CD8-positive, alpha-beta memory T cell (primary cell): ENCODE measurements around the gene TRIM47. TPM values are rescaled to one million over a fixed set of nuclear protein-coding genes. Genes with fewer than 3 reads are reported as not detected.
"Not testable (repeated sequence)": the region's sequence is repeated elsewhere in the genome, so short reads cannot be mapped to it uniquely, and the experiment has no call there.

Experiments
- CTCF ChIA-PET: fragments of 350-600 bp; sonication (Branson Sonifier 250); formaldehyde crosslinking; loops from one replicate; lab custom pipeline; 2021; ENCODE audit warnings: antibody characterized with exemption; lab: Charles Lee
- POLR2A ChIA-PET: fragments of 350-600 bp; sonication (Branson Sonifier 250); formaldehyde crosslinking; loops from one replicate; lab custom pipeline; 2021; ENCODE audit warnings: antibody characterized with exemption; lab: Charles Lee
- DNase-seq, 5 donors: peaks; one replicate each; pipeline versions ENCODE4 v3.0.0 to v3.0.0-alpha.2; 2020 to 2022; ENCODE audit warnings: mixed read lengths in 1 of 5
- H3K27ac ChIP-seq: one replicate; pipeline ENCODE4 v1.7.0; 2013; ENCODE audit warnings: low read depth, mild to moderate bottlenecking, low read length, moderate library complexity
- H3K27me3 ChIP-seq: 2 replicates; pipeline ENCODE4 v1.7.0; 2013; ENCODE audit warnings: low read length, mild to moderate bottlenecking; ENCODE audit not compliant: insufficient read depth, poor library complexity, severe bottlenecking
- H3K36me3 ChIP-seq: 2 replicates; pipeline ENCODE4 v1.7.0; 2013; ENCODE audit warnings: mild to moderate bottlenecking, low read length, moderate library complexity; ENCODE audit not compliant: insufficient read depth
- H3K4me1 ChIP-seq: 2 replicates; pipeline ENCODE4 v1.7.0; 2013; ENCODE audit warnings: mild to moderate bottlenecking, low read length, moderate library complexity; ENCODE audit not compliant: insufficient read depth
- H3K4me3 ChIP-seq: 2 replicates; pipeline ENCODE4 v1.7.0; 2013; ENCODE audit warnings: mild to moderate bottlenecking, low read length
- H3K9me3 ChIP-seq: 2 replicates; pipeline ENCODE4 v1.7.0; 2013; ENCODE audit warnings: mild to moderate bottlenecking, low read length
- H3K27ac Mint-ChIP-seq, 8 donors: one replicate each; pipeline ENCODE4 v1.8.0; 2020 to 2021; ENCODE audit warnings: mixed read lengths in 8 of 8, mild to moderate bottlenecking in 6 of 8, inconsistent platforms in 3 of 8, moderate library complexity in 3 of 8
- H3K27me3 Mint-ChIP-seq, 2 donors: one replicate each; pipeline ENCODE4 v1.8.0; 2020 to 2021; ENCODE audit warnings: mixed read lengths in 2 of 2, mild to moderate bottlenecking in 1 of 2, moderate library complexity in 1 of 2
- H3K36me3 Mint-ChIP-seq, 3 donors: one replicate each; pipeline ENCODE4 v1.8.0; 2020 to 2021; ENCODE audit warnings: mixed read lengths in 3 of 3, inconsistent platforms in 1 of 3, mild to moderate bottlenecking in 1 of 3
- H3K4me1 Mint-ChIP-seq, 3 donors: one replicate each; pipeline ENCODE4 v1.8.0; 2020 to 2021; ENCODE audit warnings: mixed read lengths in 3 of 3, inconsistent platforms in 1 of 3, mild to moderate bottlenecking in 1 of 3
- H3K4me3 Mint-ChIP-seq, 7 donors: one replicate each; pipeline ENCODE4 v1.8.0; 2020 to 2021; ENCODE audit warnings: mixed read lengths in 7 of 7, mild to moderate bottlenecking in 6 of 7, moderate library complexity in 4 of 7, inconsistent platforms in 2 of 7
- H3K9me3 Mint-ChIP-seq, 5 donors: one replicate each; pipeline ENCODE4 v1.8.0; 2020 to 2022; ENCODE audit warnings: mixed read lengths in 5 of 5, mild to moderate bottlenecking in 3 of 5, moderate library complexity in 2 of 5, inconsistent platforms in 1 of 5
- polyA plus RNA-seq: library from polyadenylated mRNA; unstranded; fragments of 300-500 nt; fragmentation: Illumina TruSeq; gene quantifications from one replicate; pipeline ENCODE4 v1.2.3, GENCODE V29; 2021
- total RNA-seq, 2 experiments: library from RNA; stranded (reverse); gene quantifications; one replicate each; pipeline ENCODE4 v1.2.3, GENCODE V29; 2021

Gene TRIM47
- total and polyA plus RNA-seq, 3 experiments from 2014 or later = 12.6 to 17.6 (median 14.1) TPM

- Histone ChIP-seq H3K36me3 (peaks cover 4% of the 10 kb centered on the region), H3K9me3 (no peaks in the 10 kb centered on the region), H3K4me1 (peaks cover 22% of the 10 kb centered on the region), H3K4me3 (peak overlapping the region; percentile 91), H3K27ac (peak overlapping the region; percentile 89), H3K27me3 (no peaks in the 10 kb centered on the region)
- Mint-ChIP-seq H3K27me3 (no peaks in the 10 kb centered on the region), H3K27ac (peak overlapping the region in 7 of 8 donors; percentile 83 to 93 (median 88)), H3K36me3 (peaks cover 3 to 18% (median 3%) of the 10 kb centered on the region in 3 donors), H3K9me3 (no peaks in the 10 kb centered on the region), H3K4me1 (peaks cover 21 to 39% (median 21%) of the 10 kb centered on the region in 3 donors), H3K4me3 (peak overlapping the region in 1 of 7 donors; percentile 92)
- POLR2A ChIA-PET = interaction anchor here (0.7 to 3.8 kb wide), 14 partner anchors 9 to 689 kb away, joined by 3 to 82 read pairs (median 12); partner anchors contain the start of genes TMEM94, TRIM47, TRIM65 and UNC13D
- no peak for DNase-seq
- CTCF ChIA-PET = interaction anchor here (0.7 to 4.7 kb wide), 21 partner anchors 8 to 149 kb away, joined by 3 to 46 read pairs (median 7); partner anchors contain the start of genes GALK1, MRPL38, TRIM47 and TRIM65
Measured at GRCh38 chr17:75856062-75856756, 22.2 kb downstream of the TRIM47 start.

DNA sequence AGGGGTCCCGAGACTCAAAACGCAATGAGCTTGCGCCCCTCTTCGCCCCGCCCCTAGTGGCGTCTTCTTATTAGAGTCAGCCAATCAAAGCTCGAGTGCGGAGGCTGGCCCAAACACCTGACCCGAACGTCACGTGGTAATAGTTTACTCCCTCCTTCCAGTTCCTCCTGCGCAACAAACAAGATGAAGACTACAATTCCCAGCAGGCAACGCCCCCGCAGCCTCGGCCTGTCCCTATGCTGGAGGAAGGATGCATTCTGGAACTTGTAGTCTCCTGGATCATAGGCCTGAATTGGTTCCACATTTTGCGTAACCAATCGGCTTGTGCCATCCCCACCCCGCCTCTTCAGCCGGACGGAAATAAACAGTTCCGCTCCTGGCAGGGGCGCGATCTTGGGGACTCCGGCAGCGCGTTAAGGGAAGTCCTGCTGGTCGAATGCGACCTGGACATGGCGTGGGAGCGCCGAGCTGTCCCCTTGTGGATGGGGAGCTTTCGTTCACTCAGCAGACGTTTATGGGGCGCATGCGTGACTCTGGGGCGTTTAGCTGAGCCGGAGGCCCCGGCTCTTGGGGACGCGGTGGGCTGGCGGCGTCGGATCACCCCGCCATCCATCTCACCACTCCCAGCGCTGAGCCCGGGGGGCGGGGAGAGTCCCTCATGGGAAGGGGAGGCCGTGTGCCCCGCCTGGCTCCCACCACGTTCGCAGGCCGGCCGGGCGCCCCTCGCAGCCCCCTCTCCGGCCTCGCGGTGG, 22.9 kb downstream of the TRIM47 start, which contains the start of gene WBP2:
Gene WBP2, minus strand, starts transcription at position 26 of the 752 bp plus-strand sequence. CDS start 38 bp downstream, outside the sequence.
- Mint-ChIP-seq H3K4me1 (peaks cover 21 to 37% (median 21%) of the 10 kb centered on the region in 3 donors), H3K4me3 (peak within 1 kb of the TSS in 1 of 7 donors; percentile 92), H3K27me3 (no peaks in the 10 kb centered on the region), H3K9me3 (no peaks in the 10 kb centered on the region), H3K27ac (peak within 1 kb of the TSS in 7 of 8 donors; percentile 83 to 93 (median 88)), H3K36me3 (peaks cover 3 to 25% (median 3%) of the 10 kb centered on the region in 3 donors)
- Histone ChIP-seq H3K4me1 (peaks cover 22% of the 10 kb centered on the region), H3K4me3 (peak within 1 kb of the TSS; percentile 91), H3K27ac (peak within 1 kb of the TSS; percentile 89), H3K36me3 (peaks cover 12% of the 10 kb centered on the region), H3K9me3 (no peaks in the 10 kb centered on the region), H3K27me3 (no peaks in the 10 kb centered on the region)
- CTCF ChIA-PET = interaction anchor here (0.8 to 4.7 kb wide), 22 partner anchors 7 to 150 kb away, joined by 3 to 46 read pairs (median 7); partner anchors contain the start of genes GALK1, MRPL38, TRIM47 and TRIM65
- peak; percentile 94 to 99 (median 98) for DNase-seq
- POLR2A ChIA-PET = interaction anchor here (0.6 to 3.8 kb wide), 20 partner anchors 8 to 678 kb away, joined by 3 to 82 read pairs (median 8); partner anchors contain the start of genes GALK1, TMEM94, TRIM47 and TRIM65

GRCh38 chr17:75854881-75855309, 23.5 kb downstream of the TRIM47 start:
- H3K27ac Mint-ChIP-seq = no peak overlapping the region
- Histone ChIP-seq H3K36me3 (peaks cover 15% of the 10 kb centered on the region), H3K4me3 (peak overlapping the region; percentile 64), H3K27me3 (no peaks in the 10 kb centered on the region), H3K9me3 (no peaks in the 10 kb centered on the region), H3K27ac (peak overlapping the region; percentile 89), H3K4me1 (peaks cover 22% of the 10 kb centered on the region)
- no peak for DNase-seq
- CTCF ChIA-PET = interaction anchor here (0.9 to 4.7 kb wide), 21 partner anchors 7 to 151 kb away, joined by 3 to 46 read pairs (median 7); partner anchors contain the start of genes GALK1, MRPL38, TRIM47 and TRIM65
- POLR2A ChIA-PET = interaction anchor here (0.6 to 3.8 kb wide), 19 partner anchors 8 to 678 kb away, joined by 3 to 82 read pairs (median 11); partner anchors contain the start of genes GALK1, TMEM94, TRIM47 and TRIM65
- H3K9me3 Mint-ChIP-seq = no peaks in the 10 kb centered on the region
- H3K27me3 Mint-ChIP-seq = no peaks in the 10 kb centered on the region
- H3K4me3 Mint-ChIP-seq = no peak overlapping the region
- peaks cover 3 to 29% (median 3%) of the 10 kb centered on the region in 3 donors for H3K36me3 Mint-ChIP-seq
- peaks cover 21 to 37% (median 21%) of the 10 kb centered on the region in 3 donors for H3K4me1 Mint-ChIP-seq

DNA sequence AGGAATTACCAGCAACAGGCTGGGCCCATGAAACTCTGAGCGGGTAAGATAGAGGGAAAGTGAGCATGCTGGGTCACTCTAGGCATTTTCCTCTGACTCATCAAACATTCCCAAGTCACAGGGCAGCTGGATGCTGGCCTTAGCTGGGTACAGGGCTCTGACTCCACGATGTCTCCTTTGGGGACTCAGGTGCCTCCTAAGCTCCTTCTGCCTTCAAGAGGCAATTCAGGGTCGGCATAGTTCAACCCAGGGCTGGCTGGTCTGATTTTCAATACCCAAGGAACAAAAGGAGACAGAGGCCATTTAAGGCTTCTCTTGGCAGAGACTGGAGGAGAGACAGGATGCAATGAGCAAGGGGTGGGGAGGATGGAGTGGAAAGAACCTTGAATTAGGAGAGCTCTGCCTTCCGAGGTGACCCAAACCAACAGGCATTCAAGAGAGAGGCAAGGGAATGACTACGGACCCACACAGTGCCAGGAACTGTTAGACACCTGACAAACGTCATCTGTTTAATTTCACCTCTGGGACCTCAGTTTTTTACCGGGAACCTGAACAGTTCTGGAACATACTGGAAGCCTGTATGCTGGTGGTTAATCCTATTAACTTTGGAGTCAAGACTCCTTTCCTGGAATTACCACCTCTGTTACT, 24.2 kb downstream of the TRIM47 start:
- H3K4me3 Mint-ChIP-seq = no peak overlapping the region
- ChIA-PET POLR2A (interaction anchor here (0.5 to 3.8 kb wide), 12 partner anchors 9 to 149 kb away, joined by 3 to 82 read pairs (median 12); partner anchors contain the start of genes GALK1, TRIM47, TRIM65 and UNC13D), CTCF (interaction anchor here (0.7 to 4.7 kb wide), 12 partner anchors 8 to 101 kb away, joined by 3 to 46 read pairs (median 6); partner anchors contain the start of genes MRPL38, TRIM47, TRIM65 and UNC13D)
- H3K27ac ChIP-seq = peak overlapping the region; percentile 89
- DNase-seq = no peak
- peaks cover 21 to 37% (median 21%) of the 10 kb centered on the region in 3 donors for H3K4me1 Mint-ChIP-seq
- H3K4me3 ChIP-seq = peak overlapping the region; percentile 64
- no peaks in the 10 kb centered on the region for H3K27me3 Mint-ChIP-seq
- H3K9me3 ChIP-seq = no peaks in the 10 kb centered on the region
- no peak overlapping the region for H3K27ac Mint-ChIP-seq
- peaks cover 22% of the 10 kb centered on the region for H3K36me3 ChIP-seq
- H3K4me1 ChIP-seq = peaks cover 22% of the 10 kb centered on the region
- H3K27me3 ChIP-seq = no peaks in the 10 kb centered on the region
- no peaks in the 10 kb centered on the region for H3K9me3 Mint-ChIP-seq
- peaks cover 3 to 36% (median 3%) of the 10 kb centered on the region in 3 donors for H3K36me3 Mint-ChIP-seq

DNA sequence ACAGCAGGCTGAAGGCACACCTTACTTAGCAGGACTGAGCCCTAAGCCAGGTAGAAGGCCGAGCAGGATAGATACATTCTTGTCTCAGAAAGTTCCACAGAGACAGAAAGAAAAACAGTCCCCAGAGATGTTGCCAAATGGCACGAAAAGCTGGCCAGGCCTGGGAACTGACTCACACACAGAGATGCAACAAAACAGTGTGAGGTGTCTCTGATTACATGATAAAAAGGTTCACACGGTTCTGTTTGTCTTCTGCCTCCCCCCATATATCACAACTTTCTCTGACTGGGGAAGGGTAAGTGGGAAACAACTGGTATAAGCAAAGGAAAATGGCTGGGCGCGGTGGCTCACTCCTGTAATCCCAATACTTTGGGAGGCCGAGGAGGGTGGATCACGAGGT, 24.9 kb downstream of the TRIM47 start:
- Mint-ChIP-seq H3K4me1 (peaks cover 20 to 38% (median 22%) of the 10 kb centered on the region in 3 donors), H3K9me3 (no peaks in the 10 kb centered on the region), H3K27ac (peak overlapping the region in 7 of 8 donors; percentile 23 to 82 (median 55)), H3K4me3 (peak overlapping the region in 5 of 7 donors; percentile 44 to 58 (median 53)), H3K27me3 (no peaks in the 10 kb centered on the region), H3K36me3 (peaks cover 4 to 44% (median 7%) of the 10 kb centered on the region in 3 donors)
- DNase-seq = no peak
- Histone ChIP-seq H3K9me3 (no peaks in the 10 kb centered on the region), H3K27me3 (no peaks in the 10 kb centered on the region), H3K4me3 (no peak overlapping the region), H3K36me3 (peaks cover 28% of the 10 kb centered on the region), H3K27ac (no peak overlapping the region), H3K4me1 (peaks cover 27% of the 10 kb centered on the region)
- POLR2A ChIA-PET = interaction anchor here (2.1 to 3.6 kb wide), 5 partner anchors 9 to 75 kb away, joined by 12 to 82 read pairs (median 49); partner anchors contain the start of genes TRIM47, UNC13D and UNK
- CTCF ChIA-PET = interaction anchor here (0.7 to 4.7 kb wide), 6 partner anchors 9 to 69 kb away, joined by 3 to 38 read pairs (median 17); partner anchors contain the start of genes MRPL38, TRIM65, UNC13D and UNK

DNA sequence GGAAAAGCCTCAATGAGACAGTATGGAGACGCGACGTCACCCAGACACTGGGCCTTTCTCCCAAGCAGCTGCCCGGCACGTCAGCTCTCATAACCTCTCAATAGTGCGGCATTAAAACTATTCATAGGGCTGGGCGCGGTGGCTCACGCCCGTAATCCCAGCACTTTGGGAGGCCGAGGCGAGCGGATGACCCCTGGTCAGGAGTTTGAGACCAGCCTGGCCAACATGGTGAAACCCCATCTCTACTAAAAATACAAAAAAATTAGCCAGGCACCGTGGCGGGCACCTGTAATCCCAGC, 26.7 kb downstream of the TRIM47 start:
- Histone ChIP-seq H3K4me1 (peaks cover 30% of the 10 kb centered on the region), H3K36me3 (peaks cover 37% of the 10 kb centered on the region)
- ChIA-PET CTCF (interaction anchor here (1.2 to 4.7 kb wide), 2 partner anchors 26 to 67 kb away, joined by 3 to 32 read pairs; partner anchors contain the start of gene UNK), POLR2A (interaction anchor here (0.6 to 0.7 kb wide), 2 partner anchors 65 to 90 kb away, joined by 3 to 4 read pairs; no protein-coding TSS in a partner anchor)
- Mint-ChIP-seq H3K27ac (peak overlapping the region in 4 of 8 donors; percentile 11 to 34 (median 18)), H3K36me3 (peaks cover 6 to 62% (median 9%) of the 10 kb centered on the region in 3 donors), H3K4me3 (peak overlapping the region in 1 of 7 donors; percentile 53), H3K4me1 (peaks cover 22 to 34% (median 27%) of the 10 kb centered on the region in 3 donors)
- H3K27me3 ChIP-seq, H3K27ac ChIP-seq, H3K4me3 ChIP-seq, DNase-seq, H3K27me3 Mint-ChIP-seq, H3K9me3 Mint-ChIP-seq, H3K9me3 ChIP-seq: not testable (repeated sequence)
